HEK293 (cell line): ENCODE measurements around the gene RP2.
A peak's percentile ranks its signal among the peaks of the same experiment; 100 is the strongest.

Experiments
- CTCF ChIA-PET: fragments of 350-600 bp; formaldehyde crosslinking; extraction: SDS; loops from one replicate; lab custom pipeline; 2021; ENCODE audit warnings: antibody characterized with exemption; lab: Yijun Ruan, JAX
- POLR2A ChIA-PET: fragments of 300-600 bp; formaldehyde crosslinking; extraction: SDS; loops from one replicate; lab custom pipeline; 2020; ENCODE audit warnings: antibody characterized with exemption, inconsistent platforms; lab: Yijun Ruan, JAX
- H3K27ac ChIP-seq: fragments of 200-500 bp; sonication (Bioruptor generic); 2 replicates; pipeline ENCODE4 v1.5.1; 2014; ENCODE audit warnings: low read depth, low read length, control low read depth, inconsistent platforms; ENCODE audit errors: extremely low read depth
- H3K36me3 ChIP-seq, 2 experiments: fragments of 200-500 bp in 1 of 2; sonication (Bioruptor generic) in 1 of 2; 1 replicate in 1 of 2; 2 replicates in 1 of 2; pipeline ENCODE4 v1.5.1; 2014 to 2017; ENCODE audit warnings: inconsistent platforms in 2 of 2, low read length in 2 of 2; ENCODE audit not compliant: control insufficient read depth in 2 of 2, insufficient read depth in 1 of 2
- H3K4me1 ChIP-seq: fragments of 200-500 bp; sonication (Bioruptor generic); 2 replicates; pipeline ENCODE4 v1.5.1; 2014; ENCODE audit warnings: mild to moderate bottlenecking, low read length, inconsistent platforms; ENCODE audit not compliant: control insufficient read depth, insufficient read depth
- H3K4me3 ChIP-seq: 2 replicates; pipeline ENCODE4 v1.5.1; 2011; ENCODE audit warnings: low read depth, mild to moderate bottlenecking, control low read depth, low read length, moderate library complexity
- H3K9me3 ChIP-seq: fragments of 200-500 bp; sonication (Bioruptor generic); 2 replicates; pipeline ENCODE4 v1.5.1; 2014; ENCODE audit warnings: low read depth, low read length, inconsistent platforms; ENCODE audit not compliant: control insufficient read depth, insufficient read depth
- BCL11A ChIP-seq: fragments of 450-650 bp; formaldehyde crosslinking; IDR thresholded peaks from 2 replicates; pipeline ENCODE4 v1.5.1; 2016; ENCODE audit warnings: low read depth, missing biosample characterization, missing genetic modification characterization
- KLF16 ChIP-seq: fragments of 450-650 bp; formaldehyde crosslinking; IDR thresholded peaks from 2 replicates; pipeline ENCODE4 v1.5.1; 2017; ENCODE audit warnings: missing biosample characterization, missing genetic modification characterization
- KLF8 ChIP-seq: fragments of 450-650 bp; formaldehyde crosslinking; IDR thresholded peaks from 2 replicates; pipeline ENCODE4 v1.5.1; 2016; ENCODE audit warnings: missing biosample characterization, missing genetic modification characterization
- MEIS1 ChIP-seq: sonication (generic); formaldehyde crosslinking; IDR thresholded peaks from 2 replicates; pipeline ENCODE4 v1.8.1; 2022; ENCODE audit warnings: missing genetic modification reagents, mild to moderate bottlenecking, borderline replicate concordance
- PRDM1 ChIP-seq: fragments of 450-650 bp; formaldehyde crosslinking; IDR thresholded peaks from 2 replicates; pipeline ENCODE4; 2016; ENCODE audit warnings: missing biosample characterization, missing genetic modification characterization
- PRDM4 ChIP-seq: fragments of 450-650 bp; formaldehyde crosslinking; IDR thresholded peaks from 2 replicates; pipeline ENCODE4 v1.5.1; 2017; ENCODE audit warnings: missing biosample characterization, missing genetic modification characterization
- REPIN1 ChIP-seq: fragments of 450-650 bp; formaldehyde crosslinking; IDR thresholded peaks from 2 replicates; pipeline ENCODE4 v1.5.1; 2017; ENCODE audit warnings: missing biosample characterization, missing genetic modification characterization, low read depth
- SALL2 ChIP-seq: fragments of 450-650 bp; formaldehyde crosslinking; IDR thresholded peaks from 2 replicates; pipeline ENCODE4 v1.5.0; 2017; ENCODE audit warnings: missing biosample characterization, mild to moderate bottlenecking, missing genetic modification characterization, borderline replicate concordance
- ZFP3 ChIP-seq: fragments of 450-650 bp; formaldehyde crosslinking; IDR thresholded peaks from 2 replicates; pipeline ENCODE4 v1.5.1; 2016; ENCODE audit warnings: low read depth, missing biosample characterization, missing genetic modification characterization
- ZNF132 ChIP-seq: fragments of 450-650 bp; formaldehyde crosslinking; IDR thresholded peaks from 2 replicates; pipeline ENCODE4 v1.5.1; 2017; ENCODE audit warnings: missing biosample characterization, missing genetic modification characterization, borderline replicate concordance
- ZNF211 ChIP-seq: fragments of 450-650 bp; formaldehyde crosslinking; IDR thresholded peaks from 2 replicates; pipeline ENCODE4 v1.5.1; 2016; ENCODE audit warnings: low read depth, missing biosample characterization, missing genetic modification characterization
- ZNF24 ChIP-seq: fragments of 450-650 bp; formaldehyde crosslinking; IDR thresholded peaks from 2 replicates; pipeline ENCODE4 v1.5.1; 2016; ENCODE audit warnings: missing biosample characterization, missing genetic modification characterization
- ZNF26 ChIP-seq: fragments of 450-650 bp; formaldehyde crosslinking; IDR thresholded peaks from 2 replicates; pipeline ENCODE4 v1.5.1; 2016; ENCODE audit warnings: missing biosample characterization, missing genetic modification characterization
- ZNF274 ChIP-seq, 2 experiments: fragments of 200-500 bp in 1 of 2; fragments of 450-650 bp in 1 of 2; sonication (Bioruptor generic) in 1 of 2; formaldehyde crosslinking in 1 of 2; IDR thresholded peaks; 2 replicates each; pipeline versions ENCODE4 v1.5.1 to v1.6.1; 2014 to 2016; ENCODE audit warnings: borderline replicate concordance in 1 of 2, inconsistent platforms in 1 of 2, low read length in 1 of 2, missing biosample characterization in 1 of 2, missing genetic modification characterization in 1 of 2
- ZNF335 ChIP-seq: fragments of 450-650 bp; formaldehyde crosslinking; conservative IDR thresholded peaks from 2 replicates; pipeline ENCODE4 v1.5.1; 2016; ENCODE audit warnings: missing biosample characterization, missing genetic modification characterization
- ZNF341 ChIP-seq: fragments of 450-650 bp; formaldehyde crosslinking; IDR thresholded peaks from 2 replicates; pipeline ENCODE4; 2016; ENCODE audit warnings: low read depth, missing biosample characterization, missing genetic modification characterization
- ZNF560 ChIP-seq: fragments of 450-650 bp; formaldehyde crosslinking; IDR thresholded peaks from 2 replicates; pipeline ENCODE4 v1.5.1; 2017; ENCODE audit warnings: missing biosample characterization, missing genetic modification characterization, borderline replicate concordance
- ZNF585B ChIP-seq: fragments of 450-650 bp; formaldehyde crosslinking; IDR thresholded peaks from 2 replicates; pipeline ENCODE4 v1.5.1; 2016; ENCODE audit warnings: missing biosample characterization, missing genetic modification characterization
- ZNF600 ChIP-seq: fragments of 450-650 bp; formaldehyde crosslinking; IDR thresholded peaks from 2 replicates; pipeline ENCODE4 v1.5.1; 2016; ENCODE audit warnings: missing biosample characterization, missing genetic modification characterization
- ZNF623 ChIP-seq: fragments of 450-650 bp; formaldehyde crosslinking; IDR thresholded peaks from 2 replicates; pipeline ENCODE4 v1.5.1; 2016; ENCODE audit warnings: missing biosample characterization, missing genetic modification characterization
- ZNF645 ChIP-seq: fragments of 450-650 bp; formaldehyde crosslinking; IDR thresholded peaks from 2 replicates; pipeline ENCODE4; 2016; ENCODE audit warnings: missing biosample characterization, missing genetic modification characterization
- ZNF660 ChIP-seq: fragments of 450-650 bp; IDR thresholded peaks from 2 replicates; pipeline ENCODE4 v1.5.1; 2018; ENCODE audit warnings: missing biosample characterization, mild to moderate bottlenecking, missing genetic modification characterization
- ZNF76 ChIP-seq: fragments of 450-650 bp; formaldehyde crosslinking; IDR thresholded peaks from 2 replicates; pipeline ENCODE4; 2016; ENCODE audit warnings: low read depth, missing biosample characterization, missing genetic modification characterization, borderline replicate concordance
- ZNF776 ChIP-seq: fragments of 450-650 bp; formaldehyde crosslinking; IDR thresholded peaks from 2 replicates; pipeline ENCODE4 v1.5.0; 2017; ENCODE audit warnings: missing biosample characterization, missing genetic modification characterization, borderline replicate concordance
- ZSCAN16 ChIP-seq: fragments of 450-650 bp; formaldehyde crosslinking; IDR thresholded peaks from 2 replicates; pipeline ENCODE4 v1.5.1; 2016; ENCODE audit warnings: missing biosample characterization, missing genetic modification characterization
- ZSCAN23 ChIP-seq: fragments of 450-650 bp; formaldehyde crosslinking; IDR thresholded peaks from 2 replicates; pipeline ENCODE4 v1.5.1; 2016; ENCODE audit warnings: missing biosample characterization, missing genetic modification characterization

Gene RP2

GRCh38 chrX:46831765-46832327, 5.0 kb upstream of the RP2 start (continued):
- no peak for TF ChIP-seq ZNF645 (tag by site-specific recombination)
- no peak for TF ChIP-seq ZNF76 (tag by site-specific recombination)
- no peak for TF ChIP-seq ZNF274 (IDR thresholded peaks at IDR 0.05; ENCODE audit: low read length)
- TF ChIP-seq ZNF274 (tag by site-specific recombination; IDR thresholded peaks at IDR 0.05; ENCODE audit: borderline replicate concordance), result no peak
- TF ChIP-seq KLF16 (tag by site-specific recombination), result no peak
- no peak for TF ChIP-seq ZNF776 (tag by site-specific recombination)
- no peak for TF ChIP-seq REPIN1 (tag by site-specific recombination)
- TF ChIP-seq ZSCAN23, result no peak
- TF ChIP-seq BCL11A (tag by site-specific recombination), result no peak
- TF ChIP-seq ZSCAN16 (tag by site-specific recombination), result no peak

- CTCF ChIA-PET, result interaction anchor here (1.1 to 1.3 kb wide), 2 partner anchors 66 to 255 kb away, joined by 5 read pairs; no protein-coding TSS in a partner anchor
These were observed 979 bp downstream of the RP2 start for GRCh38 chrX:46837558-46838485.

More at GRCh38 chrX:46837558-46838485, 979 bp downstream of the RP2 start:
- H3K9me3 ChIP-seq, result no peaks in the 10 kb centered on the region
- H3K4me3 ChIP-seq, result peak overlapping the region; percentile 81
- H3K36me3 ChIP-seq, result no peaks in the 10 kb centered on the region
- H3K27ac ChIP-seq, result peak overlapping the region; percentile 76
- TF ChIP-seq SALL2 (tag by site-specific recombination) (no peak), ZNF211 (tag by site-specific recombination) (no peak), ZNF26 (tag by site-specific recombination) (no peak), ZNF341 (tag by site-specific recombination) (peak; percentile 97), ZNF335 (tag by site-specific recombination) (peak; percentile 39), ZNF660 (tag by site-specific recombination) (no peak), MEIS1 (CRISPR knock-in tag) (no peak), PRDM4 (no peak), ZNF132 (tag by site-specific recombination) (no peak), ZNF623 (tag by site-specific recombination) (no peak), ZNF24 (tag by site-specific recombination) (no peak), KLF8 (tag by site-specific recombination) (no peak), ZFP3 (tag by site-specific recombination) (no peak), ZNF560 (tag by site-specific recombination) (no peak), PRDM1 (peak; percentile 40; the same call in 1 of the 2 replicates), ZNF600 (tag by site-specific recombination) (0 out of 2 replicates have a peak, but pooled peaks have one; percentile 0), ZNF585B (tag by site-specific recombination) (no peak)
- H3K4me1 ChIP-seq, result no peaks in the 10 kb centered on the region; the same call in 1 of the 2 replicates
- POLR2A ChIA-PET, result interaction anchor here (0.5 to 2.5 kb wide), 5 partner anchors 8 to 90 kb away, joined by 3 to 8 read pairs (median 3); partner anchors contain the start of gene JADE3
